Measurements from ENCODE around the gene NOL4L.

- no peak for TF ChIP-seq CTCF (conservative IDR thresholded peaks at IDR 0.05; ENCODE audit: low read depth in 2 of 2)
- TF ChIP-seq STAT1 (IDR thresholded peaks at IDR 0.05; ENCODE audit: unreplicated experiment), result no peak
- no peak for TF ChIP-seq CREB1 (CRISPR knock-in tag; IDR thresholded peaks at IDR 0.05; ENCODE audit: low read depth)
- TF ChIP-seq POLR2AphosphoS5 (IDR thresholded peaks at IDR 0.05; ENCODE audit: low read depth), result no peak
- no peak for TF ChIP-seq JUNB (IDR thresholded peaks at IDR 0.05; ENCODE audit: unreplicated experiment)
- TF ChIP-seq, protein P1, sequence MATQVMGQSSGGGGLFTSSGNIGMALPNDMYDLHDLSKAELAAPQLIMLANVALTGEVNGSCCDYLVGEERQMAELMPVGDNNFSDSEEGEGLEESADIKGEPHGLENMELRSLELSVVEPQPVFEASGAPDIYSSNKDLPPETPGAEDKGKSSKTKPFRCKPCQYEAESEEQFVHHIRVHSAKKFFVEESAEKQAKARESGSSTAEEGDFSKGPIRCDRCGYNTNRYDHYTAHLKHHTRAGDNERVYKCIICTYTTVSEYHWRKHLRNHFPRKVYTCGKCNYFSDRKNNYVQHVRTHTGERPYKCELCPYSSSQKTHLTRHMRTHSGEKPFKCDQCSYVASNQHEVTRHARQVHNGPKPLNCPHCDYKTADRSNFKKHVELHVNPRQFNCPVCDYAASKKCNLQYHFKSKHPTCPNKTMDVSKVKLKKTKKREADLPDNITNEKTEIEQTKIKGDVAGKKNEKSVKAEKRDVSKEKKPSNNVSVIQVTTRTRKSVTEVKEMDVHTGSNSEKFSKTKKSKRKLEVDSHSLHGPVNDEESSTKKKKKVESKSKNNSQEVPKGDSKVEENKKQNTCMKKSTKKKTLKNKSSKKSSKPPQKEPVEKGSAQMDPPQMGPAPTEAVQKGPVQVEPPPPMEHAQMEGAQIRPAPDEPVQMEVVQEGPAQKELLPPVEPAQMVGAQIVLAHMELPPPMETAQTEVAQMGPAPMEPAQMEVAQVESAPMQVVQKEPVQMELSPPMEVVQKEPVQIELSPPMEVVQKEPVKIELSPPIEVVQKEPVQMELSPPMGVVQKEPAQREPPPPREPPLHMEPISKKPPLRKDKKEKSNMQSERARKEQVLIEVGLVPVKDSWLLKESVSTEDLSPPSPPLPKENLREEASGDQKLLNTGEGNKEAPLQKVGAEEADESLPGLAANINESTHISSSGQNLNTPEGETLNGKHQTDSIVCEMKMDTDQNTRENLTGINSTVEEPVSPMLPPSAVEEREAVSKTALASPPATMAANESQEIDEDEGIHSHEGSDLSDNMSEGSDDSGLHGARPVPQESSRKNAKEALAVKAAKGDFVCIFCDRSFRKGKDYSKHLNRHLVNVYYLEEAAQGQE (IDR thresholded peaks at IDR 0.05; ENCODE audit: unreplicated experiment), result no peak
- no peak for TF ChIP-seq NANOG (IDR thresholded peaks at IDR 0.05; ENCODE audit: borderline replicate concordance)
Measured at GRCh38 chr20:32619586-32619985, 34.5 kb upstream of the NOL4L start.

Data from GM23338 (cell line).